Fibroblast of lung (primary cell): ENCODE data around the gene PPP2CA. TPM values are rescaled to one million over a fixed set of nuclear protein-coding genes. Genes with fewer than 3 reads are reported as not detected.
A peak's percentile ranks its signal among the peaks of the same experiment; 100 is the strongest.

Experiments used
- DNase-seq, 2 donors: peaks; one replicate each; pipeline versions ENCODE4 v3.0.0 to v3.0.0-alpha.2; 2010; ENCODE audit warnings: low read depth in 2 of 2
- H2AFZ ChIP-seq: 2 replicates; pipeline ENCODE4 v1.5.1; 2012; ENCODE audit warnings: low read length, control low read depth, inconsistent platforms
- H3K27ac ChIP-seq: 2 replicates; pipeline ENCODE4 v1.5.1; 2011; ENCODE audit warnings: low read length, control low read depth; ENCODE audit not compliant: insufficient read depth
- H3K27me3 ChIP-seq: 2 replicates; pipeline ENCODE4 v1.5.1; 2011; ENCODE audit warnings: mild to moderate bottlenecking, low read length; ENCODE audit not compliant: control insufficient read depth, insufficient read depth
- H3K36me3 ChIP-seq: 2 replicates; pipeline ENCODE4 v1.5.1; 2011; ENCODE audit warnings: low read length; ENCODE audit not compliant: control insufficient read depth, insufficient read depth
- H3K4me1 ChIP-seq: 2 replicates; pipeline ENCODE4 v1.5.1; 2011; ENCODE audit warnings: low read length; ENCODE audit not compliant: control insufficient read depth, insufficient read depth; ENCODE audit errors: extremely low read depth
- H3K4me2 ChIP-seq: 2 replicates; pipeline ENCODE4 v1.5.1; 2011; ENCODE audit warnings: low read length, control low read depth; ENCODE audit not compliant: insufficient read depth; ENCODE audit errors: extremely low read depth
- H3K4me3 ChIP-seq, 4 experiments: fragments of 200-600 bp in 1 of 4; sonication (generic) in 1 of 4; replicated peaks in 1 of 4; 2 replicates each; pipeline ENCODE4 v1.5.1; 2011 to 2016; ENCODE audit warnings: low read length in 4 of 4, low read depth in 3 of 4, mild to moderate bottlenecking in 3 of 4, control low read depth in 2 of 4, inconsistent platforms in 1 of 4, mixed read lengths in 1 of 4; ENCODE audit not compliant: insufficient read depth in 1 of 4; ENCODE audit errors: control extremely low read depth in 1 of 4
- H3K79me2 ChIP-seq: 2 replicates; pipeline ENCODE4 v1.5.1; 2012; ENCODE audit warnings: mild to moderate bottlenecking, low read length, inconsistent platforms; ENCODE audit not compliant: control insufficient read depth, insufficient read depth
- H3K9ac ChIP-seq: 2 replicates; pipeline ENCODE4 v1.5.1; 2011; ENCODE audit warnings: mild to moderate bottlenecking, low read length, control low read depth; ENCODE audit not compliant: insufficient read depth
- H3K9me3 ChIP-seq: 2 replicates; pipeline ENCODE4 v1.5.1; 2012; ENCODE audit warnings: low read depth, low read length; ENCODE audit not compliant: control insufficient read depth, insufficient read depth
- H4K20me1 ChIP-seq: 2 replicates; pipeline ENCODE4 v1.5.1; 2011; ENCODE audit warnings: low read length; ENCODE audit not compliant: control insufficient read depth, insufficient read depth; ENCODE audit errors: extremely low read depth
- EZH2 ChIP-seq: IDR thresholded peaks from 2 replicates; pipeline ENCODE4 v1.5.1; 2012; ENCODE audit warnings: low read length, control low read depth, mild to moderate bottlenecking; ENCODE audit errors: missing control alignments
- polyA plus RNA-seq, 2 donors: library from polyadenylated mRNA; depleted of rRNA in 1 of 2; stranded (reverse) in 1 of 2; unstranded in 1 of 2; fragments of >200 nt; gene quantifications; 2 replicates each; pipeline ENCODE4 v1.2.1, GENCODE V29; 2011 to 2012; ENCODE audit warnings: missing spikeins in 1 of 2
- total RNA-seq: library from RNA; depleted of rRNA; stranded (reverse); fragments of >200 nt; gene quantifications from 2 replicates; pipeline ENCODE4 v1.2.1, GENCODE V29; 2014
- TF ChIP-seq, protein P1 (sequence below), 2 donors: IDR thresholded peaks in 1 of 2; conservative IDR thresholded peaks in 1 of 2; 1 replicate in 1 of 2; 2 replicates in 1 of 2; pipeline ENCODE4 v1.5.1; 2011 to 2012; ENCODE audit warnings: low read length in 2 of 2, control low read depth in 1 of 2, inconsistent platforms in 1 of 2, low read depth in 1 of 2, mild to moderate bottlenecking in 1 of 2

Gene PPP2CA
- total and polyA plus RNA-seq, 2 donors (not counting 1 experiment from before 2014, with no cell fraction given), result 58.6 to 191 TPM

DNA sequence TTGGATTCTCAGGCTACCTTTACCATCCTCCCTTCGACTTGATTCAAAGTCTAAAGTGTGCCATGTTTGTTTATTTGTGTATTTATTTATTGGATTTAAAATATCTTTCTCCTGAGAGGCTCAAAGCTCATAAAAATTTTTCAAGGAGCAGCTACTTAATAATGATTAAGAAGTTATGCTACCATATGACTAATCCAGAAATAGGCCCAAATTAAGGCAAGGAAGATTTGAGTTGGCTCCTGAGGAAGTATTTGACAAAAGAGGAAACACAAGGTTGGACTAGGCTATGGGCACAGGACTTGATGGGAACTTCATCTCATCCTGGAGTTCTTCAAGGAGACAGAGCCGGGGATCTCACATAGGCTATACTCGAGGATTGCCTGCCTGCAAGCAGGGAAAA is 22.4 kb upstream of the PPP2CA start:
- no peak overlapping the region for H3K27ac ChIP-seq
- no peak for TF ChIP-seq EZH2
- TF ChIP-seq, protein P1, sequence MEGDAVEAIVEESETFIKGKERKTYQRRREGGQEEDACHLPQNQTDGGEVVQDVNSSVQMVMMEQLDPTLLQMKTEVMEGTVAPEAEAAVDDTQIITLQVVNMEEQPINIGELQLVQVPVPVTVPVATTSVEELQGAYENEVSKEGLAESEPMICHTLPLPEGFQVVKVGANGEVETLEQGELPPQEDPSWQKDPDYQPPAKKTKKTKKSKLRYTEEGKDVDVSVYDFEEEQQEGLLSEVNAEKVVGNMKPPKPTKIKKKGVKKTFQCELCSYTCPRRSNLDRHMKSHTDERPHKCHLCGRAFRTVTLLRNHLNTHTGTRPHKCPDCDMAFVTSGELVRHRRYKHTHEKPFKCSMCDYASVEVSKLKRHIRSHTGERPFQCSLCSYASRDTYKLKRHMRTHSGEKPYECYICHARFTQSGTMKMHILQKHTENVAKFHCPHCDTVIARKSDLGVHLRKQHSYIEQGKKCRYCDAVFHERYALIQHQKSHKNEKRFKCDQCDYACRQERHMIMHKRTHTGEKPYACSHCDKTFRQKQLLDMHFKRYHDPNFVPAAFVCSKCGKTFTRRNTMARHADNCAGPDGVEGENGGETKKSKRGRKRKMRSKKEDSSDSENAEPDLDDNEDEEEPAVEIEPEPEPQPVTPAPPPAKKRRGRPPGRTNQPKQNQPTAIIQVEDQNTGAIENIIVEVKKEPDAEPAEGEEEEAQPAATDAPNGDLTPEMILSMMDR (conservative IDR thresholded peaks at IDR 0.05 in 1 of 2, IDR thresholded peaks at IDR 0.05 in 1 of 2; ENCODE audit: low read depth in 1 of 2, low read length in 2 of 2), result no peak
- H3K4me1 ChIP-seq, result peaks cover 14% of the 10 kb centered on the region
- H3K9ac ChIP-seq, result no peak overlapping the region
- DNase-seq, result no peak
- no peaks in the 10 kb centered on the region for H3K27me3 ChIP-seq
- no peaks in the 10 kb centered on the region for H3K79me2 ChIP-seq
- no peak overlapping the region for H3K4me3 ChIP-seq
- H3K9me3 ChIP-seq, result no peaks in the 10 kb centered on the region
- no peaks in the 10 kb centered on the region for H4K20me1 ChIP-seq
- H2AFZ ChIP-seq, result no peak overlapping the region
- no peaks in the 10 kb centered on the region for H3K36me3 ChIP-seq
- H3K4me2 ChIP-seq, result no peak overlapping the region

DNA sequence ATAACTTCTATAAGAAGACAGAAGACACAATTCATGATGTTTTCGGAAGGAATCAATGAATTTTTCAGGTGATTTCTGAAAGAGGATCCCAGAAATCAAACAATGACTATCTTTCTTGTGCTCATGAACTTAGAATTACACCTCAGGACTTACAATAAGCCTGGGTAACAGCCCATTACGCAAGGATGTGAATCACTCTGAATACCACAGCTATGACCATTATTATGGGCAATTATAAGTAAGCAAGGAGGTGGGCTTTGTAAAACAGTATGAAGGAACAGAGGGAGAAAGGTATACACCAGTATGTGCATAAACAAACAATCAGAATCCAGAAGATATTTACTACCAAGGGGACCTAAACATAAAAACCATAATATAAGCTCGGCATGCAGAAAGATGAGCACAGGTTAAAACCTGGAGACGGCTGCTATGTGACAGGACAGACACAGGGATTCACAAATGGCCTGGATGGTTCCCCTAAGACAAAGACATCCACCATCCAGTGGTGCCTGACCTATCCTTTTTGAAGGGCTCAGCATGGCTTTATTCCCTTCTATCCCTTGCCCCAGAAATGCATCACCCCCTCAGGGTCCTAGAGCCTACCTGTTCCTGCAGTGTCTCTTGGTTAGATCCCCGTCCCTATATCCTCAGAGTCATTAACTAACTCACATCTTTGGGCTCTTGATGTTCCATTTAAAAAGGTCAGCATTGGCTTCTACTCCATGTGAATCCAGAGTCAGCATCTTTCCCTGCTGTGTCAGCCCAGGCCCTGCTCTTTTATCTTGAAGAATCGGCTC is 21.8 kb upstream of the PPP2CA start:
- H4K20me1 ChIP-seq, result no peaks in the 10 kb centered on the region
- no peak overlapping the region for H3K9ac ChIP-seq
- no peak overlapping the region for H3K27ac ChIP-seq
- no peaks in the 10 kb centered on the region for H3K79me2 ChIP-seq
- H3K4me1 ChIP-seq, result peaks cover 14% of the 10 kb centered on the region
- no peak overlapping the region for H3K4me3 ChIP-seq
- H2AFZ ChIP-seq, result no peak overlapping the region
- DNase-seq, result peak; percentile 93 to 96
- no peaks in the 10 kb centered on the region for H3K36me3 ChIP-seq
- no peaks in the 10 kb centered on the region for H3K27me3 ChIP-seq
- no peaks in the 10 kb centered on the region for H3K9me3 ChIP-seq
- H3K4me2 ChIP-seq, result no peak overlapping the region
- TF ChIP-seq, protein P1 (conservative IDR thresholded peaks at IDR 0.05 in 1 of 2, IDR thresholded peaks at IDR 0.05 in 1 of 2; ENCODE audit: low read depth in 1 of 2, low read length in 2 of 2), result no peak
- no peak for TF ChIP-seq EZH2

DNA sequence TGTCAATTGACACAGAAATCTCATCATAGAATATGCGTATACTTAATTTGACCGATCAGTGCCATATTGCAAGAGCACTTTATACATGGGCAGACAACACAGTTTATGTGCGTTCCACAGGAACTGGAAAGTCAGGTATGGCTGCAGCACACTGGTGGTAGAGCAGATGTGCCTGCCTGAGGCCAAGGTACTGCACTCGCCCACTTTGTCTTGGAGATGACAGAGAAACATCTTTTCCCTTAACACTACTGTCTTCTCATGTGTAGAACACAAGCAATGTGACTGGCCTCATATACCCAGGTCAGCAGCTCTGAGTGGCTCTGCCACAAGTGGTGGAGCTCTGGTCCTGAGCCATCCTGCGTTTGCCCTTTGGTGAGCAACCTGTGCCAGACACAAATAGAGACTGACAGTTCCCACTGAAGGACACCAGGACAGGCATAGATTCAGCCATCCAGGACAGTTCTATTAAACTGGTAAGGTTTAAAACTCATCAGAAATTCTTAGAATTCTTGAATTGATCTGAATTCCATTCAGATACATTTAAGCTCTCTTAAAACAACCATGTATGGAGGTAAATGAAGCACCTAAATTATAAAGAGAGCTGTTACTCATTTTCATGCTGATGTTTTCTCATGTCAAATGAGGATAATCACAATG is 21.0 kb upstream of the PPP2CA start:
- Histone ChIP-seq H3K36me3 (no peaks in the 10 kb centered on the region), H3K9ac (no peak overlapping the region), H2AFZ (no peak overlapping the region), H3K4me2 (no peak overlapping the region), H3K27ac (no peak overlapping the region), H4K20me1 (no peaks in the 10 kb centered on the region), H3K4me1 (peaks cover 15% of the 10 kb centered on the region), H3K27me3 (no peaks in the 10 kb centered on the region), H3K9me3 (no peaks in the 10 kb centered on the region), H3K4me3 (no peak overlapping the region), H3K79me2 (no peaks in the 10 kb centered on the region)
- TF ChIP-seq EZH2, result no peak
- peak in 1 of 2 donors; percentile 18 for DNase-seq
